HG02852 (cell line): ENCODE results near the gene SRGAP2B.
"Not testable (repeated sequence)": the region's sequence is repeated elsewhere in the genome, so short reads cannot be mapped to it uniquely, and the experiment has no call there.

Experiments
- ATAC-seq: cut with Tn5 transposase; IDR thresholded peaks from one replicate; pipeline ENCODE4 v1.9.1; 2021; ENCODE audit warnings: mild to moderate bottlenecking, moderate library complexity; ENCODE audit not compliant: unreplicated experiment

Gene SRGAP2B

GRCh38 chr1:145093517-145094149 lies 1.5 kb downstream of the SRGAP2B start:
- ATAC-seq = not testable (repeated sequence)

- ATAC-seq = not testable (repeated sequence)
Measured at GRCh38 chr1:145082483-145083255, 12.5 kb downstream of the SRGAP2B start.

- not testable (repeated sequence) for ATAC-seq
Measured at GRCh38 chr1:145080193-145080592, 14.9 kb downstream of the SRGAP2B start.

- ATAC-seq = not testable (repeated sequence)
Measured at GRCh38 chr1:145079737-145080136, 15.4 kb downstream of the SRGAP2B start.

GRCh38 chr1:145078787-145079370 lies 16.2 kb downstream of the SRGAP2B start:
- not testable (repeated sequence) for ATAC-seq

GRCh38 chr1:145077872-145078786 lies 17.0 kb downstream of the SRGAP2B start:
- not testable (repeated sequence) for ATAC-seq

GRCh38 chr1:145076877-145077276 lies 18.3 kb downstream of the SRGAP2B start:
- ATAC-seq = not testable (repeated sequence)

GRCh38 chr1:145074021-145074559 lies 21.0 kb downstream of the SRGAP2B start:
- not testable (repeated sequence) for ATAC-seq

- ATAC-seq = not testable (repeated sequence)
Measured at GRCh38 chr1:145071569-145071968, 23.6 kb downstream of the SRGAP2B start.

GRCh38 chr1:145066486-145066885 lies 28.6 kb downstream of the SRGAP2B start:
- ATAC-seq = not testable (repeated sequence)

GRCh38 chr1:145065194-145065826 lies 29.8 kb downstream of the SRGAP2B start:
- peak; percentile 78 for ATAC-seq

- not testable (repeated sequence) for ATAC-seq
Measured at GRCh38 chr1:145063941-145064648, 31.0 kb downstream of the SRGAP2B start.

- ATAC-seq = not testable (repeated sequence)
Measured at GRCh38 chr1:145063285-145063684, 31.8 kb downstream of the SRGAP2B start.

- ATAC-seq = peak; percentile 39
Measured at GRCh38 chr1:145058184-145058583, 36.9 kb downstream of the SRGAP2B start.

GRCh38 chr1:145055217-145055760 lies 39.8 kb downstream of the SRGAP2B start:
- peak; percentile 99 for ATAC-seq

GRCh38 chr1:145053428-145053827 lies 41.7 kb downstream of the SRGAP2B start:
- ATAC-seq = not testable (repeated sequence)

- not testable (repeated sequence) for ATAC-seq
Measured at GRCh38 chr1:145052019-145052776, 42.9 kb downstream of the SRGAP2B start.

GRCh38 chr1:145048181-145048856 lies 46.8 kb downstream of the SRGAP2B start:
- ATAC-seq = not testable (repeated sequence)
